Measurements from ENCODE around the gene INTU. TPM values are rescaled to one million over a fixed set of nuclear protein-coding genes. Genes with fewer than 3 reads are reported as not detected.

The INTU gene
- total RNA-seq, 1 experiment from 2014 or later, result 10.7 TPM

DNA sequence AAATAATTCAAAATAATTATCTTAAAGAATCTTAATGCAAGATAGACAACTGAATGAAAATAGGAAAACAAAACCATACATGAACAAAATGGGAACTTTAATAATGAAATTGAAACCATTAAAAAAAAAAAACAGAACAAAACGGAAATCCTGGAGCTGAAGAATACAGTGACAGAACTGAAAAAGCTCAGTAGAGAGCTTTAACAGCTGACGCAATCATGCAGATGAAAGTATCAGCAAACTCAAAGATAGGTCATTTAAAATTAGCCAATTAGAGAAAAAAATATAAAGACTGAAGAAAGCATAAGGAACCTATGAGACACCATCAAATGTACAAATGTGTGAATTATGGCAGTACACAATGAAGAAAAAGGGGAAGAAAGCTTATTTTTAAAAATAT, 116.2 kb downstream of the INTU start:
- Histone ChIP-seq H4K5ac (ENCODE audit: insufficient read length, low read depth, low read length) (no peak overlapping the region), H2BK20ac (ENCODE audit: low read depth, low read length, poor library complexity, severe bottlenecking) (no peak overlapping the region), H2BK12ac (ENCODE audit: insufficient read length, low read depth, low read length) (no peak overlapping the region), H3K23me2 (ENCODE audit: insufficient read length, low read depth, low read length, poor library complexity, severe bottlenecking) (no peaks in the 10 kb centered on the region), H2AK5ac (ENCODE audit: insufficient read length, low read length) (no peak overlapping the region), H3T11ph (ENCODE audit: low read length) (no peak overlapping the region), H3K4me1 (ENCODE audit: insufficient read depth, low read length) (no peaks in the 10 kb centered on the region), H3K4me2 (ENCODE audit: insufficient read depth, insufficient read length, low read length) (no peak overlapping the region), H3K79me1 (ENCODE audit: insufficient read depth, low read depth, low read length, poor library complexity, severe bottlenecking) (no peaks in the 10 kb centered on the region), H3K4ac (ENCODE audit: low read depth, low read length) (no peak overlapping the region), H3K56ac (ENCODE audit: insufficient read length, low read depth, low read length) (no peak overlapping the region), H2BK120ac (ENCODE audit: low read depth, low read length, poor library complexity, severe bottlenecking) (no peak overlapping the region), H4K91ac (ENCODE audit: insufficient read length, low read depth, low read length) (no peak overlapping the region), H3K18ac (ENCODE audit: insufficient read length, low read depth, low read length) (no peak overlapping the region), H3K9ac (ENCODE audit: extremely low read depth, insufficient read length, low read length) (no peak overlapping the region), H3K9me3 (ENCODE audit: control insufficient read depth, low read depth, low read length) (no peaks in the 10 kb centered on the region), H4K8ac (replicated peaks; ENCODE audit: insufficient read length, low read depth, low read length) (no peak overlapping the region), H3K23ac (ENCODE audit: insufficient read length, low read depth, low read length) (no peak overlapping the region), H4K20me1 (ENCODE audit: control insufficient read depth, insufficient read depth, insufficient read length) (no peaks in the 10 kb centered on the region), H2BK5ac (ENCODE audit: insufficient read length, low read length) (no peak overlapping the region), H2AFZ (ENCODE audit: low read length) (no peak overlapping the region), H2BK15ac (ENCODE audit: low read depth, low read length) (no peak overlapping the region), H3K79me2 (ENCODE audit: insufficient read depth, low read length) (no peaks in the 10 kb centered on the region), H3K27me3 (ENCODE audit: insufficient read depth, low read length) (no peaks in the 10 kb centered on the region), H3K14ac (ENCODE audit: insufficient read depth, low read length) (no peak overlapping the region), H3K27ac (ENCODE audit: insufficient read length, low read depth, low read length) (no peak overlapping the region)
- H3K4me3 Mint-ChIP-seq, result no peak overlapping the region
- TF ChIP-seq, protein P1, sequence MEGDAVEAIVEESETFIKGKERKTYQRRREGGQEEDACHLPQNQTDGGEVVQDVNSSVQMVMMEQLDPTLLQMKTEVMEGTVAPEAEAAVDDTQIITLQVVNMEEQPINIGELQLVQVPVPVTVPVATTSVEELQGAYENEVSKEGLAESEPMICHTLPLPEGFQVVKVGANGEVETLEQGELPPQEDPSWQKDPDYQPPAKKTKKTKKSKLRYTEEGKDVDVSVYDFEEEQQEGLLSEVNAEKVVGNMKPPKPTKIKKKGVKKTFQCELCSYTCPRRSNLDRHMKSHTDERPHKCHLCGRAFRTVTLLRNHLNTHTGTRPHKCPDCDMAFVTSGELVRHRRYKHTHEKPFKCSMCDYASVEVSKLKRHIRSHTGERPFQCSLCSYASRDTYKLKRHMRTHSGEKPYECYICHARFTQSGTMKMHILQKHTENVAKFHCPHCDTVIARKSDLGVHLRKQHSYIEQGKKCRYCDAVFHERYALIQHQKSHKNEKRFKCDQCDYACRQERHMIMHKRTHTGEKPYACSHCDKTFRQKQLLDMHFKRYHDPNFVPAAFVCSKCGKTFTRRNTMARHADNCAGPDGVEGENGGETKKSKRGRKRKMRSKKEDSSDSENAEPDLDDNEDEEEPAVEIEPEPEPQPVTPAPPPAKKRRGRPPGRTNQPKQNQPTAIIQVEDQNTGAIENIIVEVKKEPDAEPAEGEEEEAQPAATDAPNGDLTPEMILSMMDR (conservative IDR thresholded peaks at IDR 0.05), result no peak
- no CpG with 5 or more reads among the region's 2 CpGs for WGBS (ENCODE audit: extremely low coverage, insufficient read length, low lambda C conversion rate)
- H3K27ac Mint-ChIP-seq, result no peak overlapping the region; a peak in 1 of 7 replicates
- DNase-seq, result no peak
- H3K4me1 Mint-ChIP-seq, result no peaks in the 10 kb centered on the region
- H3K36me3 Mint-ChIP-seq (ENCODE audit: insufficient read depth in 1 of 3, low read depth in 3 of 3), result peaks cover 3 to 13% (median 10%) of the 10 kb centered on the region in 3 experiments; a peak in 6 of 7 replicates
- H3K9me3 Mint-ChIP-seq, result peaks cover 21 to 27% of the 10 kb centered on the region in 2 experiments
- no peaks in the 10 kb centered on the region; the same call in 1 of the 2 replicates for H3K27me3 Mint-ChIP-seq (ENCODE audit: low read depth)

All from H9 (cell line).